ENCODE results near the gene SLX9.
A peak's percentile ranks its signal among the peaks of the same experiment; 100 is the strongest.

SLX9 gene

GRCh38 chr21:44931501-44932407, 8.1 kb upstream of the SLX9 start:
- DNase-seq = peak; percentile 38

GRCh38 chr21:44932408-44933181, 7.2 kb upstream of the SLX9 start:
- peak; percentile 66 for DNase-seq

GRCh38 chr21:44933199-44933917, 6.5 kb upstream of the SLX9 start:
- no peak for DNase-seq

GRCh38 chr21:44933918-44934260, 5.9 kb upstream of the SLX9 start:
- no peak for DNase-seq

GRCh38 chr21:44934276-44934675, 5.6 kb upstream of the SLX9 start:
- DNase-seq = no peak

GRCh38 chr21:44934797-44935532, 4.9 kb upstream of the SLX9 start:
- DNase-seq = no peak

- no peak for DNase-seq
Observed at GRCh38 chr21:44935533-44935927, 4.3 kb upstream of the SLX9 start.

- DNase-seq = no peak
Observed at GRCh38 chr21:44938772-44939531, 877 bp upstream of the SLX9 start.

GRCh38 chr21:44940116-44940631, 345 bp downstream of the SLX9 start:
- DNase-seq = peak; percentile 37

GRCh38 chr21:44941567-44941966, 1.7 kb downstream of the SLX9 start:
- no peak for DNase-seq

- no peak for DNase-seq
Observed at GRCh38 chr21:44942566-44942965, 2.7 kb downstream of the SLX9 start.

GRCh38 chr21:44943005-44943685, 3.3 kb downstream of the SLX9 start:
- no peak for DNase-seq

GRCh38 chr21:44943686-44944550, 4.1 kb downstream of the SLX9 start:
- no peak for DNase-seq

- DNase-seq = no peak
Observed at GRCh38 chr21:44944596-44944995, 4.8 kb downstream of the SLX9 start.

- no peak for DNase-seq
Observed at GRCh38 chr21:44946254-44947041, 6.6 kb downstream of the SLX9 start.

GRCh38 chr21:44947111-44947929, 7.5 kb downstream of the SLX9 start:
- DNase-seq = no peak

- DNase-seq = no peak
Observed at GRCh38 chr21:44947930-44948331, 8.1 kb downstream of the SLX9 start.

GRCh38 chr21:44948426-44949120, 8.7 kb downstream of the SLX9 start:
- no peak for DNase-seq
